ENCODE data around the gene SLC30A2. TPM values are rescaled to one million over a fixed set of nuclear protein-coding genes. Genes with fewer than 3 reads are reported as not detected.

The SLC30A2 gene
- total and polyA plus RNA-seq, 4 experiments from 2014 or later = not detected

GRCh38 chr1:26021647-26022403, 24.1 kb downstream of the SLC30A2 start, which contains the start of gene EXTL1:
TSS of gene EXTL1 (plus strand) at chr1:26021775. CDS start at chr1:26022647, 872 bp downstream.
- Mint-ChIP-seq H3K4me1 (peaks cover 0 to 7% (median 2%) of the 10 kb centered on the region in 4 donors), H3K27ac (peak within 1 kb of the TSS in 1 of 7 donors; percentile 53), H3K4me3 (no peak within 1 kb of the TSS), H3K27me3 (no peaks in the 10 kb centered on the region), H3K9me3 (no peaks in the 10 kb centered on the region), H3K36me3 (no peaks in the 10 kb centered on the region)
- no peak within 1 kb of the TSS for H3K4me3 ChIP-seq (ENCODE audit: low read length in 2 of 2)
- H3K9me3 ChIP-seq (ENCODE audit: control insufficient read depth in 1 of 2, low read length in 2 of 2) = no peaks in the 10 kb centered on the region
- no peaks in the 10 kb centered on the region for H3K36me3 ChIP-seq (ENCODE audit: insufficient read depth, low read length)
- no peak for DNase-seq
- H3K4me1 ChIP-seq (ENCODE audit: insufficient read depth, low read length) = no peaks in the 10 kb centered on the region
- POLR2A ChIA-PET (ENCODE audit: partially characterized antibody) = no interaction called here
- CTCF ChIA-PET (ENCODE audit: partially characterized antibody) = interaction anchor here (1.4 kb wide), 1 partner anchor 15 kb away, joined by 3 read pairs; no protein-coding TSS in a partner anchor
- no peak within 1 kb of the TSS for H3K27ac ChIP-seq (ENCODE audit: low read depth, low read length)
- intact Hi-C loops (cut with micrococcal nuclease) = no loop called here
- no peaks in the 10 kb centered on the region for H3K27me3 ChIP-seq (ENCODE audit: insufficient read depth, low read length)

DNA sequence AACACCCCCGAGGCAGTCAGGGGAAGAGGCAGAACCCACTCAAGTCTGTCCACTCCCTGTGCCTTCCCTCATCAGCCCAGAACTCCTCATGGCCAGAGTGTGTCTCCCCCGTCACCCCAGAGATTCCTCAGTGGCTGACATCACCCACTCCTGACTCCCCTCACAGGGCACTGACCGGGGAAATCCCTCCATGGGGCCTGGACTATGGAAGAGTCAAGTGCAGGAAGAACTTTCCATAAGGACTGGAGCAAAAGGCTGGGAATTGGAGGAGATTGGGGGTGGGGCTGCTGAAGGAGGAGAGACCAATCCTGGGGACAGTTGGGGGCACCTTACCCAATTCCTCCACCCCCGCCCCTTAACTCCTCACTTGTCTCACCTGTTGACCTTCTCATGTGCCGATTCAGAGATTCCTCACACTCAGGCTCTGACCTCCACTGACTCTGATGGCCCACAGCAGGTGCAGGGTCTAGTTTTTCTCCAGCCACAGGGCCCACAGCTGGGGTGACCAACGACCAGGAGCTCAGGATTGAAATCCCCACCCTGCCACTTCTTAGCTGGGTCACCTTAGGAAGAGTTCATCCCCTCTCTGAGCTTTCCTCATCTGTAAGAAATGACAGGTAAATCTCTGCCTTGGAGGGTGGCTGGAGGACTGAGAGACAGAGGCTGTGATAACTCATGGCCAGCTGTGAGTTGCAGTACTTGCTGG, 24.8 kb downstream of the SLC30A2 start:
- no peaks in the 10 kb centered on the region for H3K9me3 Mint-ChIP-seq
- no peaks in the 10 kb centered on the region for H3K9me3 ChIP-seq (ENCODE audit: control insufficient read depth in 1 of 2, low read length in 2 of 2)
- no peaks in the 10 kb centered on the region for H3K36me3 ChIP-seq (ENCODE audit: insufficient read depth, low read length)
- peaks cover 0 to 7% (median 2%) of the 10 kb centered on the region in 4 donors for H3K4me1 Mint-ChIP-seq
- H3K36me3 Mint-ChIP-seq = no peaks in the 10 kb centered on the region
- H3K4me1 ChIP-seq (ENCODE audit: insufficient read depth, low read length) = no peaks in the 10 kb centered on the region
- no peaks in the 10 kb centered on the region for H3K27me3 ChIP-seq (ENCODE audit: insufficient read depth, low read length)
- H3K27ac Mint-ChIP-seq = peak overlapping the region in 1 of 7 donors; percentile 53
- H3K27ac ChIP-seq (ENCODE audit: low read depth, low read length) = no peak overlapping the region
- H3K27me3 Mint-ChIP-seq = no peaks in the 10 kb centered on the region
- POLR2A ChIA-PET (ENCODE audit: partially characterized antibody) = no interaction called here
- CTCF ChIA-PET (ENCODE audit: partially characterized antibody) = no interaction called here
- intact Hi-C loops (cut with micrococcal nuclease) = no loop called here
- no peak overlapping the region for H3K4me3 Mint-ChIP-seq
- DNase-seq = no peak
- H3K4me3 ChIP-seq (ENCODE audit: low read length in 2 of 2) = no peak overlapping the region

- no peak for DNase-seq
- H3K36me3 Mint-ChIP-seq = no peaks in the 10 kb centered on the region
- Histone ChIP-seq H3K27me3 (ENCODE audit: insufficient read depth, low read length) (no peaks in the 10 kb centered on the region), H3K9me3 (ENCODE audit: control insufficient read depth in 1 of 2, low read length in 2 of 2) (no peaks in the 10 kb centered on the region), H3K27ac (ENCODE audit: low read depth, low read length) (no peak overlapping the region), H3K4me1 (ENCODE audit: insufficient read depth, low read length) (no peaks in the 10 kb centered on the region), H3K4me3 (ENCODE audit: low read length in 2 of 2) (no peak overlapping the region), H3K36me3 (ENCODE audit: insufficient read depth, low read length) (no peaks in the 10 kb centered on the region)
- peak overlapping the region in 1 of 7 donors; percentile 50 for H3K27ac Mint-ChIP-seq
- CTCF ChIA-PET (ENCODE audit: partially characterized antibody) = interaction anchor here (0.8 to 1.3 kb wide), 2 partner anchors 16 to 125 kb away, joined by 3 read pairs; no protein-coding TSS in a partner anchor
- H3K9me3 Mint-ChIP-seq = no peaks in the 10 kb centered on the region
- peaks cover 0 to 7% (median 2%) of the 10 kb centered on the region in 4 donors for H3K4me1 Mint-ChIP-seq
- POLR2A ChIA-PET (ENCODE audit: partially characterized antibody) = interaction anchor here (0.5 to 0.9 kb wide), 2 partner anchors 14 to 559 kb away, joined by 3 to 4 read pairs; no protein-coding TSS in a partner anchor
- intact Hi-C loops (cut with micrococcal nuclease) = no loop called here
- no peak overlapping the region for H3K4me3 Mint-ChIP-seq
- no peaks in the 10 kb centered on the region for H3K27me3 Mint-ChIP-seq
Observed at GRCh38 chr1:26020330-26020768, 25.6 kb downstream of the SLC30A2 start.

GRCh38 chr1:26019641-26020315, 26.1 kb downstream of the SLC30A2 start:
- Histone ChIP-seq H3K36me3 (ENCODE audit: insufficient read depth, low read length) (no peaks in the 10 kb centered on the region), H3K9me3 (ENCODE audit: control insufficient read depth in 1 of 2, low read length in 2 of 2) (no peaks in the 10 kb centered on the region), H3K4me1 (ENCODE audit: insufficient read depth, low read length) (no peaks in the 10 kb centered on the region), H3K4me3 (ENCODE audit: low read length in 2 of 2) (no peak overlapping the region), H3K27me3 (ENCODE audit: insufficient read depth, low read length) (no peaks in the 10 kb centered on the region), H3K27ac (ENCODE audit: low read depth, low read length) (no peak overlapping the region)
- POLR2A ChIA-PET (ENCODE audit: partially characterized antibody) = interaction anchor here (0.5 to 0.9 kb wide), 2 partner anchors 15 to 558 kb away, joined by 3 to 4 read pairs; no protein-coding TSS in a partner anchor
- Mint-ChIP-seq H3K27ac (no peak overlapping the region), H3K9me3 (no peaks in the 10 kb centered on the region), H3K4me3 (no peak overlapping the region), H3K27me3 (no peaks in the 10 kb centered on the region), H3K36me3 (no peaks in the 10 kb centered on the region), H3K4me1 (peaks cover 0 to 7% (median 2%) of the 10 kb centered on the region in 4 donors)
- DNase-seq = no peak
- intact Hi-C loops (cut with micrococcal nuclease) = no loop called here
- CTCF ChIA-PET (ENCODE audit: partially characterized antibody) = interaction anchor here (0.8 to 1.3 kb wide), 2 partner anchors 17 to 124 kb away, joined by 3 read pairs; no protein-coding TSS in a partner anchor

DNA sequence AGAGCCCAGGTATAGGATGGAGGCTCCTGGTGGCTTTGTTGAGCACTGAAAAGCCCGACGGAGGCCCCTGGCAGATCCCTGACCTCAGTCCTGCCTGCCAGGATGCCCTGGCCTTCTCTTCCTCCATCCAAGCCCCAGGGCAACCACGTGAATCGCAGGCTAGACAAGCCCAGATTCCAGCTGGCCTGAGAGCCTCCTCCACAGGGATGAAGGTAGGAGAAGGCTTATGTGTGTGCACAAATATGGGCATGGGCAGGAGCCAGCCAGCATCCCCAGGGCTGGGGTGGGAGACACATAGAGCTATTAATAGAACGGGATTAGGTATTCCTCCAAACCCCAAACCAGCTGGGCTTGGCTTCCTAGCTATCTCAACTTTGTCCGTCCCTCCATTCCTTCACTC, 28.3 kb downstream of the SLC30A2 start:
- Mint-ChIP-seq H3K36me3 (no peaks in the 10 kb centered on the region), H3K9me3 (no peaks in the 10 kb centered on the region), H3K4me3 (no peak overlapping the region), H3K27ac (no peak overlapping the region), H3K27me3 (no peaks in the 10 kb centered on the region), H3K4me1 (peaks cover 0 to 7% (median 2%) of the 10 kb centered on the region in 4 donors)
- H3K27ac ChIP-seq (ENCODE audit: low read depth, low read length) = no peak overlapping the region
- no peaks in the 10 kb centered on the region for H3K9me3 ChIP-seq (ENCODE audit: control insufficient read depth in 1 of 2, low read length in 2 of 2)
- DNase-seq = no peak
- no peaks in the 10 kb centered on the region for H3K27me3 ChIP-seq (ENCODE audit: insufficient read depth, low read length)
- POLR2A ChIA-PET (ENCODE audit: partially characterized antibody) = no interaction called here
- intact Hi-C loops (cut with micrococcal nuclease) = no loop called here
- H3K4me3 ChIP-seq (ENCODE audit: low read length in 2 of 2) = no peak overlapping the region
- CTCF ChIA-PET (ENCODE audit: partially characterized antibody) = interaction anchor here (0.6 to 1.2 kb wide), 2 partner anchors 14 to 122 kb away, joined by 3 read pairs; no protein-coding TSS in a partner anchor
- H3K4me1 ChIP-seq (ENCODE audit: insufficient read depth, low read length) = no peaks in the 10 kb centered on the region
- no peaks in the 10 kb centered on the region for H3K36me3 ChIP-seq (ENCODE audit: insufficient read depth, low read length)

DNA sequence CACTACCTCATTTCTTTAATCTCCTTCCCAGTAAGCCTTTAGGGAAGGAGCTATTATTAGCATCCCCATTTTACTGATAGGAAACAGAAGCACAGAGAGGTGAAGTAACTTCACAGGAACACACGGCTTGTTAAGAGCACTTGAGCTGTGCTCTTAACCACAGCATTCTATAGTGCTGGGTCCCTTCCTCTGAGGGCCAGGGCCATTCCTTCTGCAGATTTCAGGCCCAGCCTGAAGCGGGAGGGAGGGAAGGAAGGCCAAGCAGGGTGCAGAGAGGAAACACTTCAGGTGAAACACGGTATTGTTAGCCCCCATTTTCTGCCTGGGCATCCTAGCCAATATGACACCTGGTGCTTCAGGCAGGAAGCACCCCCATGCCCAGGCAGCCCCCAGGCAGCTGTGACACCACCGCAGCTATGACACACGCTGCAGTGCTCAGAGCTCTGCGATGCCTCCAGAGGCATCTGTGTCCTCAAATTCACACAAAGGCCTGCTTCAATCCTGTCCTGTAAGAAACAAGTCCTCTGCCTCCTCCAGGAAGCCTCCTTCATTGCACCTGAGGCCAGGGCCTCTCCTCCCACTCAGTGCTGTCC, 28.9 kb downstream of the SLC30A2 start:
- Mint-ChIP-seq H3K4me3 (no peak overlapping the region), H3K4me1 (peaks cover 0 to 7% (median 2%) of the 10 kb centered on the region in 4 donors), H3K36me3 (no peaks in the 10 kb centered on the region), H3K27ac (no peak overlapping the region), H3K27me3 (no peaks in the 10 kb centered on the region), H3K9me3 (no peaks in the 10 kb centered on the region)
- no peaks in the 10 kb centered on the region for H3K4me1 ChIP-seq (ENCODE audit: insufficient read depth, low read length)
- H3K9me3 ChIP-seq (ENCODE audit: control insufficient read depth in 1 of 2, low read length in 2 of 2) = no peaks in the 10 kb centered on the region
- ChIA-PET CTCF (ENCODE audit: partially characterized antibody) (interaction anchor here (0.5 to 1.2 kb wide), 2 partner anchors 10 to 121 kb away, joined by 3 read pairs; no protein-coding TSS in a partner anchor), POLR2A (ENCODE audit: partially characterized antibody) (no interaction called here)
- no peak for DNase-seq
- H3K36me3 ChIP-seq (ENCODE audit: insufficient read depth, low read length) = no peaks in the 10 kb centered on the region
- H3K4me3 ChIP-seq (ENCODE audit: low read length in 2 of 2) = no peak overlapping the region
- H3K27ac ChIP-seq (ENCODE audit: low read depth, low read length) = no peak overlapping the region
- no peaks in the 10 kb centered on the region for H3K27me3 ChIP-seq (ENCODE audit: insufficient read depth, low read length)
- intact Hi-C loops (cut with micrococcal nuclease) = no loop called here
